Upper lobe of left lung (tissue), 4 donors: ENCODE data around the gene PHLPP2.

Experiments used
- POLR2A ChIP-seq, 4 donors: fragments of 450-650 bp; IDR thresholded peaks; one replicate each; pipeline ENCODE4 v1.5.1; 2016 to 2017; ENCODE audit warnings: antibody characterized with exemption in 4 of 4, mild to moderate bottlenecking in 2 of 4
- TF ChIP-seq, protein P1 (sequence below), 6 experiments: fragments of 450-650 bp in 4 of 6; fragments of 200-600 bp in 2 of 6; sonication (generic) in 2 of 6; IDR thresholded peaks; one replicate each; pipeline ENCODE4 v1.5.1; 2016 to 2019; ENCODE audit warnings: antibody characterized with exemption in 6 of 6

DNA sequence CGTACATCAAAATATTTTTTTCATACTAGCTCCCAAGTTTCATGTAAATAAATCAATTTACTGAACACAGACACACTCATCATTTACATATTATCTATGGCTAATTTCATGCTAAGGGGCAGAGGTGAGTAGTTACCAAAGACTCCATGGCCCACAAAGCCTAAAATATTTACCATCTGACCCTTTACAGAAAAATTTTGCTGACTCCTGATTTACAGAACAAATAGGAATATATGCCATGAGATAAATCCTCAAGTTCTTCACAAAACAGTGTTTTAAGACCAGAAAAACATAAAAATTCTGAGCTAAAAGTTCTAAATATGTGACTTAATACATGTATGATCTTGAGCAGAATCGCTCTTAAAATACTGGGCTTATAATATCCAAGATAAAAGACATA lies 36.6 kb upstream of the PHLPP2 start:
- TF ChIP-seq, protein P1, sequence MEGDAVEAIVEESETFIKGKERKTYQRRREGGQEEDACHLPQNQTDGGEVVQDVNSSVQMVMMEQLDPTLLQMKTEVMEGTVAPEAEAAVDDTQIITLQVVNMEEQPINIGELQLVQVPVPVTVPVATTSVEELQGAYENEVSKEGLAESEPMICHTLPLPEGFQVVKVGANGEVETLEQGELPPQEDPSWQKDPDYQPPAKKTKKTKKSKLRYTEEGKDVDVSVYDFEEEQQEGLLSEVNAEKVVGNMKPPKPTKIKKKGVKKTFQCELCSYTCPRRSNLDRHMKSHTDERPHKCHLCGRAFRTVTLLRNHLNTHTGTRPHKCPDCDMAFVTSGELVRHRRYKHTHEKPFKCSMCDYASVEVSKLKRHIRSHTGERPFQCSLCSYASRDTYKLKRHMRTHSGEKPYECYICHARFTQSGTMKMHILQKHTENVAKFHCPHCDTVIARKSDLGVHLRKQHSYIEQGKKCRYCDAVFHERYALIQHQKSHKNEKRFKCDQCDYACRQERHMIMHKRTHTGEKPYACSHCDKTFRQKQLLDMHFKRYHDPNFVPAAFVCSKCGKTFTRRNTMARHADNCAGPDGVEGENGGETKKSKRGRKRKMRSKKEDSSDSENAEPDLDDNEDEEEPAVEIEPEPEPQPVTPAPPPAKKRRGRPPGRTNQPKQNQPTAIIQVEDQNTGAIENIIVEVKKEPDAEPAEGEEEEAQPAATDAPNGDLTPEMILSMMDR (IDR thresholded peaks at IDR 0.05), result no peak
- no peak for TF ChIP-seq POLR2A (IDR thresholded peaks at IDR 0.05)
